ENCODE data around the gene TUBGCP2.
A peak's percentile ranks its signal among the peaks of the same experiment; 100 is the strongest.

Gene TUBGCP2

DNA sequence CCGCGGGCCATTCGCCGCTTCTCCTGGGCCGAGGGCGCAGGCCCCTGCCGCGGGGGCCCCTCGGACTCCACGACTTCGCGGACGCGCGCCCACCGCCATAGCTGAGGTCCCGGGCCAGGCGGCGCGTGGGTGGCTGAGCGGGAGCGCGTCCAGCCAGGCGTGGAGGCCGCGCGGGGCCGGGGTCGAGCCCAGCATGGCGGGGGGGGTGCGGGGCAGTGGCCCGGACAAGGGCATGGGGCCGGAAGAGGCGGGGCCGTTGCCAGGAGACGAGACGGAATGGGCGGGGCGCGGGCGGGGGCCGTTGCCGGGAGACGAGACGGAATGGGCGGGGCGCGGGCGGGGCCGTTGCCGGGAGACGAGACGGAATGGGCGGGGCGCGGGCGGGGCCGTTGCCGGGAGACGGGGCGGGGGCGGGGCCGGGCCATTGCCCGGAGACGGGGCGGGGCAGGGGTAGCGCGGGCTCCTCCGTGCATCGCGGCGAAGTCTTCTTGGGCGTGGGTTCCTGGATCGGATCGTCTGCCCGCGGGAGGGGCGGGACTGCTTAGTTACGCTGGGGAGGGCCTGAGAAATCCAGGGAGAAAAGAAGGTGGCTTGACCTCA is 46.8 kb downstream of the TUBGCP2 start:
- DNase-seq = peak; percentile 79

DNA sequence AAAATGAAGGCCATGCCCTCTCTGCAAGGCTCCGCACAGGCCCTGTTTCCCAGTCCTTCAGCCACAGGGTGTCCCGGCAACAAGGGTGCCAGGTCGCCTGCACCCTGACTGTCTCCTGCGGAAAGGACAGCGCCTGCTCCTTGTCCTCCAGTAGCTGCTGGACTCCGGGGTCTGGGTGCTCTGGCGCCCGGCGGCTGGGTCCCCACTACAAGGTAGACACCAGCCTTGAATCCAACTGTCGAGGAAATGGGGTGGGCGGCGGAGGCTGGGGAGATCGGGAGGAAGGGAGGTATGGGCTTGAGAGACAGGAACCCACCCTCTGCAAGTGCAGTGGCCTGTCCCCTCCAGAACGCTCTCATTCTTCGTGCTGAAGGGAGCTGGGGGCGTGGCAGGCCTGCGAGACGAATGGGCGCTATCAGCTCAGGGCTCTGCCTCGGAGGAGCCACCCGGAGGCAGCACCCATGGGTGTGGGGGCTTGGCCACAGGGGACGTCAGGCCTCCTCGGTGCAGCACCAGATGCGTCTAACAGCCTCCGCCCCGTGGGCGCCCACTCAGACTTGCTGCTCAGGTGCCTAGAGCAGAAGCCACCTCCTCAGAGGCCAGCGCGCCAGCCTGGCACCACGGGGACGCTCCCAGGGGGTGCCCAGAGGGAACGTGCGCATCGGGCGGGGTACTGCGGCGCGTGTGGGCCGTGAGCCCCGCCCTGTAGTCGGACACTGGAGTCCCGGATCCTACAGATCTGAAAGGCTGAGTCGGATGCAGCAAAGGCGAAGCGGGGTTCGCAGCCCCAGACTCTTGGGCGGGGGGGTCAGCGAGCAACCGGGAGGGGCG is 47.6 kb downstream of the TUBGCP2 start:
- DNase-seq = peak; percentile 70

DNA sequence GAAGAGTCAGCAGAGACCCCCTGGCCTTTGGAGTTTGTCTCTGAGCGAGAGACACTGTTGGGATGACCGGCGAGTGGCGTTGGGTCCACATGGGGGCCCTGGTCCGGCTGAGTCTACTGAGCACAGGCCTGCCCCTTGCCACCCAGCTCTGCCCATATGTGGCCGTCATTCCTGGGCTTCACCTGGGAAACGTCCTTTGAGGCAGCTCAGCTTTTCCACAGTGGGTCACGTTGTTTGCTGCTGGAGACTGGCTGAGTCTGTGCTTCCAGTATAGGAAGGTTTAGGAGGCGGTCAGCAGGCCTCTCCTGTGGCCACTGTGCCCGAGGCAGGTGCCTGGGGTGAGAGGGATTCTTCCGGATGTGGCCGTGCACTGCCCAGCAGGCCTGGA is 49.1 kb downstream of the TUBGCP2 start:
- DNase-seq = no peak

DNA sequence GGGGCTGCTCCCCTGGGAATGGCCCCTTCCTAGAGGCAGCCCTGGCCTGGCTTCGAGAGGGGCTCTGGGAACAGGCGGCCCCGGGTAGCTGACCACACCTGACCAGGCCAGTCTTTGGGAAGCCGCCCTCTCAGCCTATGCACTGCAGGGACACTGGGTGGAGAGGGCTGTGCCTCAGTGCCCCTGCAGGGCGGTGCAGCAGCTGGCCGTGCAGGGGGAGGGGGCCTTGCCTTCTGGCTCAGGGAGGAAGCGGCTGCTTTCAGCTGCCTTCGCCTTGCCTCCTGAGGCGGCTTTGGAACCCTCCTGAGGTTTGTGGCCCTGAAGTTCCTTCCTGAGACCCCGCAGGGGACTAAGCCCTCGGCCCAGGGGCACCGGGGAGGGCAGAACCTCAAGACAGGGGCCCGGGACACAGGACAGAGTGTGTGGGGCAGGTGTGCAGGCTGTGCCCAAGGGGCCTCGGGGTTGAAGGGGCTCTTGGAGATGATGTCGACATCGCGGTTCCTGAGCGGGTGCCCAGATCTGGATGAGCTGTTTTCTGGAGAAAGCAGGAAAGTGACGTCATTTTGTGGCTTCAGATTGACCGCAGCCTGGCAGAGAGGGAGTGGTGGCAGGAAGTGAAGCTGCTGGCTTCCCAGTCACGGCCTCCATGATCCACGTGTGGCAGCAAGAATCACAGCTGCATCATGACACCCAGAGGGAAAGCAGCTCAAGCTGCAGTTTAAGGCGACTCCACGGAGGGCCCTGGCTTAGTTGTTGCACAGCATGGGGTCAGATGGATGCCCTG is 49.7 kb downstream of the TUBGCP2 start:
- peak; percentile 78 for DNase-seq

DNA sequence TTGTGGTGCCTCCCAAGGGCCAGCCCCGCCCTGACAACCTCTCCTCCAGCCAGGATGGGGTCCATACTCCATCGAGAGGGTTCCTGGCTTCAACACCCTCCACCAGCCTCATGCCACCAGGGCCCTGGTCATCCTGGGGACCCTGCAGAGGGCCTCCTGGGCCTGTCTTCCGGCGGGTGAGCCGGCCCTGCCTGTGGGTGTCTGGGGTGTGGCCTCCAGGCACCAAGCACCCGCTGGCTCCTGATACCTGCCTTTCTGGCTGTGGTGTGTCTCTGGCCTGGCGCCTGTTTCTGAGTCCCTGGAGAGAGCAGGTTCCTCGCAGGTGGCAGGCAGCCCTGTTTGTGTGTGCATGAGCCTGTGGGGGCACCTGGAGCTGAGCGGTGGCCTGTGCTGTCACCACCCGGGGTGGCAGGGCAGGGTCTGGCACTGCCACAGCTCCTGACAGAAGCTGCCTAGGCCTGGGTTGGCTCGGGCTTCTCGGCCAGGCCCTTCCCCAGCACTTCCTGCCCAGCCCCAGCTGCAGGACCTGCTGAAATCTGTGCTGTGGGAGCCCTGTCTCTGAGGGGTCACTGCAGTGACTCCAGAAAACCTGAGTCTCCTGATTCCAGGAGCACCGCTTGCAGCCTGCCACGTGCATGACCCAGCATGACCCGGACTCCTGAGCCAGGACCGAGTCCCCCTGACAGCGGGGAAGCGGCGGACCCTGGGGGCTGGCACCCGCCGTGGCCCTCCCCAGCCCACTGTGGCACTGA is 50.4 kb downstream of the TUBGCP2 start:
- DNase-seq = no peak

DNA sequence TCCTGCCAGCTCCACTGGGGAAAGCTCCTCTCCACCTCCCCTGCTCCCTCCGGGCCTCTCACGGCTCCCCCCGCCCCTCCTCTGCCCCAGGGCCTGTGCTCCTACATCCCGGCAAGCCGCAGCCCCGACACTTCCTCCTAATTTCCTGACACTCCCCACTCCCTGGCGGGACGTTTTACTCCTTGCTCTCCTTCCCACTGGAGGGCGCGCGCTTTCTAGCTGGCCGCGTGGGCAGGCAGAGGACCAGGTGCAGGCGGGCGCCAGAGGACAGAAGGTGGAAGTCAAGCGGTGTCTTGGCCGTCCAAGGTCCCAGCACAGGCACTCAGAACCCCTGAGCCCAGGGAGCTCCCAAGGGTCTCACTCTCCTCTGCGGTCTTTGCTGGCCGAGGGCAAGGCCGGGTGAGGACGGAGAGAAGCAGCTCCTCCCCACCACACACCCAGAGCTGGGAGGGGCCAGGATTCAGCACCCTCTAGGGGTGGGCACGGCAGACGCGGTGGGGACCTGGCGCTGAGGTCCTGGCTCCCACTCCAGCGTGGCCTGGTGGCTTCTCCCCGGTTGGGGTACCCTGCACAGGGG is 51.1 kb downstream of the TUBGCP2 start:
- DNase-seq = no peak

DNA sequence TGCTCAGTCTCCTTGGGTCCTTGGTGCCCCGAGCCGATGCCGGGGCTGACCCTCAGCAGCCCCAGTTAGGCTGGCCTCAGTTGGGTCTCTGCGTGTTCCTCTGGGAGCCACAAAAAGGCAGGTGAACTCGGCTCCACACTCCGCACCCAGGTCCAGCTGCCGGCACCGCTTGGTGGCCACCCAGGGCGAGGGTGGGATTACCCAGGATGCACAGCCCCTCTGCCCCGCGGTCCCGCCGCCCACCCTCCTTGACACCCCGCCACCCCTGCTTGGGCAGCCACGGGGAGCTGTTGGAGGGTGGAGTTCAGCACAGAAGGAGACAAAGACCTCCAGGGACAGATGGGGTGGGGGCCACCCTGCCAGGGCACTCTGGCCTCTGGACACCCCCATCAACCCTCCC is 53.3 kb downstream of the TUBGCP2 start:
- DNase-seq = no peak

DNA sequence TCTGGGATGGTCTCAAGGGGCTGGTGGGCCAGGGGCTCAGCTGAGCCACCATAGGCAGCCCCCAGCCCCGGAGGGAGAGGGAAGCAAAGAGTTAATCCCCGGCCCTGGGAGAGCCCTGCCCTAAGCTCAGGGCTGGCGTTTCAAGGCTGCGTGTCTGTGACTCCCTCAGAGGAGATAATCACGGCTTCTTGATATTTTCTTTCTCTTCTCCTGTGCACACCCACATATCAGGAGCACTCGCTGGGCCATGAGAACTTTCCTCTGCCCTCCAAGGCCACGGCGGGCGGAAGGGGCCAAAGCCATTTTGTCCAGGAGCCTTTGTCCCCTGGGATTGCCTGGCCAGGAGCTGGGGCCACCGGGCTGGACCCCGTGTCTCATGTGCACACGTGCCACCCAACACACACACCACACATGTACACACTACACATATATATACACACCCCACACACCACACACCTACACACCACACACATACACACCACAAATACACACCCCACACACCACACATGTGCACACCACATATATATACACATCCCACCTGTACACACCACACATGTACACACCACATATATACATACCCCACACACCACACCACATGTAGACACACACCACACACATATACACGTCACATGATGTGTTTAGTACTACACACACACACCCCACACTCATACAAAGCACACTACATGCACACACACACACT is 54.1 kb downstream of the TUBGCP2 start:
- no peak for DNase-seq

DNA sequence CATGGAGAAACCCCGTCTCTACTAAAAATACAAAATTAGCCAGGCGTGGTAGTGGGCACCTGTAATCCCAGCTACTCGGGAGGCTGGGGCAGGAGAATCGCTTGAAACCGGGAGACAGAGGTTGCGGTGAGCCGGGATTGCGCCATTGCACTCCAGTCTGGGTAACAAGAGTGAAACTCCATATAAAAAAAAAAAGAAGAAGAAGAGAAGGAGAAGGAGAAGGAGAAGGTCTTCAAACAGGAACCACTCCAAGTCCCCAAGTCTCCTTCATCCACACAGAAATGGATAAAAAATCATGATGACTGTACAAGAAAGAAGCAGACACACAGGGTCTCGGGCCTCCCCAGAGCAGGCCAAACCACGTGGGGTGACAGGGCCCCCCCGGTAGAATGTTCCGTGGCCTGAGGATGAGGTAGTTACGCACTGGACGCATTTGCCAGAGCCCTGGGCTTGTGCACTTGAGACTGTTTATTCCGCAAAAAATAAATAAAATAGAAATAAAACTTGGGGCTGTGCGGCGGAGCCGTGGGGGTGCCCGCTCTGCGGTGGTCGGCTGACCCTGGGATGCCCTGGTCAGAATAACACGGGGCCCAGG is 55.2 kb downstream of the TUBGCP2 start:
- no peak for DNase-seq

DNA sequence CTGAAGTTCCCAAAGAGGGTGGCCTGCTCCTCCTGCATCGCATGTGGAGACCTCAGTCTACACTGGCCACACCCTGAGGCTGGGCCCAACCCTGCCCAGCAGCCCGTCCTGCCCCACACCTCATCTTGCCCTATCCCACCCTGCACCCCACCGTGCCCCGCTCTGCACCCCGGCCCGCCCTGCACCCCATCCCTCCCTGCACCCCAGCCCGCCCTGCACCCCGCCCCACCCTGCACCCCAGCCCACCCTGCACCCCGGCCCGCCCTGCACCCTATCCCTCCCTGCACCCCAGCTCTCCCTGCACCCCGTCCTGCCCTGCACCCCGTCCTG is 56.5 kb downstream of the TUBGCP2 start:
- no peak for DNase-seq

DNA sequence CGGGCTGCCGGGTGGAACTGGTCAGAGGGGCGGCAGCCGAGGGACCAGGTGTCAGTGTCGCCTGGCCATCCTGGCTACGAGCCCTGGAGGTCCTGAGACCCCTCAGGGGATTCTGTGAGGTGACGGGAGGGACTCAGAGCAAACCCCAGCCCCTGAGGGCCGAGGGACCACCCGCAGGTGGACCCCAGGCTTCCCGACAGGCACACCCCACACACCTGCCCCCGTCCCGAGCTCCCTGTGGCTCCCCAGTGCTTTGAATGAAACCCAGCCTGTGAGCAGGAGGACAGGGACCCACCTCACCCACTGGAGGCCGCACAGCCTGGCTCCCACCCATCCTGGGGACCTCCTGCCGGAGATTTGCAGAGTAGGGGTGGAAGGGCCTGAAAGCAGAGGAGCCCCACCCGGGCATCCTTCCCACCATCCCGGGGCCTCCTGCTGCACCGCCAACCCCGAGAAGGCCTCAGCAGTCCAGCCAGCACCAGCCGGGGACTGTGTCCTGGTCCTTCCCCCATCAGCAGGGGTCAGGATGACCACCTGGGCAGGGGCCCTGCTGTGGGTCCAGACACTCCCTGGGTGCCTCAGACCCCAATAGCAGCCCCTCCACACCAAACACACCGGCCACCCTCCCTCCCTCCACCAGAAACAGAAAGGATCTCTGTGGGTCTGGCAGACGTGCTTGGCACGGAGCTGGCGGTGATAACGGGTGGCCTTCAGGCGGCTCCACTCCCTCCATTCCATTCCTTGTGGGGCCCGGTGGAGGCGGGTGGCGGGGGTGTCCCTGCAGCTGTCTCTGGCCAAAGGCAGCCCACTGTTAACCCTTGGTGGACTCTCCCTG is 57.1 kb downstream of the TUBGCP2 start:
- no peak for DNase-seq

DNA sequence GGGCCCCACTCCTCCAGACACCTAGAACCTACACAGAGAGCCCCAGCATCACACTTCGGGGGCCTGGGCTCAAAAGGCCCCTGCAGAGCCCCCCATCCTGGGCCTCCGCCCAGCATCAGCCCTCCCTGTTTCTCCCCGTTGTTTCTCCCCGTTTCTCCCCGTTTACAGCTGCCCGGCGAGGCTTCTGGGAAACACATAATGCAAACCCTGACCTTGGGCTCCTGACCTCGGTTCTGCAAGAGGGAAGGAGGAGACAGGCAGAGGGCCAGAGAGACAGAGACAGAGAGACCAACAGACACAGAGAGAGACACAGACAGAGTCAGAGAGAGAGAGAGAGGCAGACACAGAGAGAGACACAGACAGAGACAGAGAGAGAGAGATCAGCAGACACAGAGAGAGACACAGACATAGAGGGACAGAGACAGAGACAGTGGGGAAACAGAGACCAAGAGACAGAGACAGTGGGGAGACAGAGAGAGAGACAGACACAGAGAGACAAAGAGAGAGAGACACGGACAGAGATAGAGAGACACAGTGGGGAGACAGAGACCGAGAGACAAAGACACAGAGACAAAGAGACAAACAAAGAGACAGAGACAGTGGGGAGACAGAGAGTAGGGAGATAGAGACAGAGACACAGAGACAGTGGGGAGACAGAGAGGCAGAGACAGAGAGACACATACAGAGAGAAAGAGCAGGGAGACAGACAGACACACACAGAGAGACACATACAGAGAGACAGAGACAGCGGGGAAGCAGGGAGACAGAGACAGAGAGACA is 58.5 kb downstream of the TUBGCP2 start:
- no peak for DNase-seq

DNA sequence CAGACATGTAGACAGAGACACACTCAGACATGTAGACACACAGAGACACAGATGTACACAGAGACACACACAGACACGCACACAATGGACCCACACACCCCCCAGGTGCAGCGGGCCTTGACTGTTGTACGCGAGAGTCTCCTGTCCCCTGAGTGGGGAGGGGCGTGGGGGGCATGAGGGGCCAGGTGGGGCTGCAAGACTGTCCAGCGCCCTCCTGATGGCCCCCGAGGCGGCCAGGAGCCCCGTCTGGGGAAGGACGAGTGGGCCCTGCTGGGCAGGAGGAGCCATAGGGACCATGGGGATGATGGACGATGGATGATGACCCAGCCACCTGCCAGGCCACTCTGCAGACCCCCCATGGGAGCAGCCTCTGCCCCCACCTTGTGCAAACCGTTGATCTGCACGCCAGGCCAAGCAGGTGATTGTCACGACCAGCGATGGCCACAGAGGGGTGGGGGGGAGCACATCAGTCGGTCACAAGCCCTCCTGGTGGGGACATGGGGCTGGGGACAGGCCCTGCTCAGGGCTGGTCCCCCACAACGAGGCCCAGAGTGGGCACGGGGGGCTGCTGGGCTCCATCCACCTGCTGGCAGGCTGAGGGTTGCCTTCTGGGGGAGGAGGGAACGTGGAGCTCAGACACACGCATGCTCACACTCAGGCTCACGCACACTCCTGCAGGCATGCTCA is 59.4 kb downstream of the TUBGCP2 start:
- no peak for DNase-seq

DNA sequence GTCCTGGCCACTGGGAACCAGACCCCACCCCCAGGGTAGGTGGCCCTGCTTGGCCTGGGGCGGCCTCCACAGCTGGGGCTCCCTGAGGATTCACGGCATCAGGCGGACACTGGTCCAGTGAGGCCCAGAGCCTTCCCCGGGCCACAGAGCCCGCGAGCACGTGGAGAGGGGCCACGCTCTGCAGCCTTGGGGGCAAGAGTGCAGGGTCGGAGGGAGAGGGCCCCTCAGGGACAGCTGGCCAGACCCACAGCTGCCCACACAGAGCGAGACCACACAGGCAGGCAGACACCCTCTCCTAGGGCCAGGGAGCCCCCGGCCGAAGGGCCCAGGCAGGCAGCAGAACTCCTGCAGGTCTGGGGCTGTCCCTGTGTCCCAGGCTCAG is 60.3 kb downstream of the TUBGCP2 start:
- DNase-seq = no peak

DNA sequence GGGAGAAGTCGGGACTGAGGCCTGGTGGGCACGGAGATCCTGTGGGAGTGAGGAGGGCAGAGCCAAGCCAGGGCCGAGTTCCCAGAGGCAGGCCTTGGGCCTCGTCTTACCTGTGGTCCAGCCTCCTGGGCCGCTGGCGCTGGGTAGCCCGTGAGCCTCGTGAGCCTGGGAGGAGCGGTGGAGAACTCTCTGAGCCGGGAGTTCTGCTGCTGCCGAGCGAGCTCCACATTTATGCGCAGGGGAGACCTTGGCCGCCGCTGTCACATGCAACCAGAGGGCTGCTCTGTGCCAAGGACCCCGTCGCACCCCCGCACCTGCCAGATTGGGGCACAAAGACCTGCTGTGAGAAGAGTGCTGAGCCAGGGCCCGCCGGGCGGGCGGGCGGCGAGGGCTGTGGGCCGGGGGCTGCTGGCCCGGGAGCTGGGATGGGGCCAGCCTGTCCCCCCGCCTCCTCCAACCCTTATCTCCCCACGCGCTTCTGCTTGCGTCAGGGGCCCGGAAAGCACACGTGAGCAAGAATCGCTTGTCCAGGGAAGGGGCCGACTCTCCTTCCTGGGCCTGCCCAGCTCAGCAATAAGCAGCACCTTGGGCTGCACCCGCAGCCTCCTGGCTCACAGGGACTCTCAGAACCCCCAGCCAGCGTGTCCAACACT is 60.9 kb downstream of the TUBGCP2 start:
- DNase-seq = no peak

DNA sequence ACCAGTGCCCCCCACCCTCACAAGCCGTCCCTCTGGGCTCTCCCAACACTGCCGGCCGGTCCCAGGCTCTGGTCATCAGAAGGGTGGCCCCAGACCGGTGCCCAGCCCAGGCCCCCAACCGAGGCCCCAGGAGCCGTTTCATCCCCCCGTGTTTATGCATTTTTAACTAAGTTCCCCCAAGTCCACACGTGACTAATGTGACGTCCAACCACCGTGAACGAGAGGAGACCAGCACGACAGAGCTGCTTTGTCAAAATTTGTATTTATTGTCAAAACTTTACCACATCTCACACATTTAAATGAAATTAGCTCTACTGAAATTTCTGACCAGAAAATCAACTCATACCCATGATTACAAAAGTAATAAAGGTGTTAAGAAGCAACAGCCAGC is 62.4 kb downstream of the TUBGCP2 start:
- DNase-seq = no peak

DNA sequence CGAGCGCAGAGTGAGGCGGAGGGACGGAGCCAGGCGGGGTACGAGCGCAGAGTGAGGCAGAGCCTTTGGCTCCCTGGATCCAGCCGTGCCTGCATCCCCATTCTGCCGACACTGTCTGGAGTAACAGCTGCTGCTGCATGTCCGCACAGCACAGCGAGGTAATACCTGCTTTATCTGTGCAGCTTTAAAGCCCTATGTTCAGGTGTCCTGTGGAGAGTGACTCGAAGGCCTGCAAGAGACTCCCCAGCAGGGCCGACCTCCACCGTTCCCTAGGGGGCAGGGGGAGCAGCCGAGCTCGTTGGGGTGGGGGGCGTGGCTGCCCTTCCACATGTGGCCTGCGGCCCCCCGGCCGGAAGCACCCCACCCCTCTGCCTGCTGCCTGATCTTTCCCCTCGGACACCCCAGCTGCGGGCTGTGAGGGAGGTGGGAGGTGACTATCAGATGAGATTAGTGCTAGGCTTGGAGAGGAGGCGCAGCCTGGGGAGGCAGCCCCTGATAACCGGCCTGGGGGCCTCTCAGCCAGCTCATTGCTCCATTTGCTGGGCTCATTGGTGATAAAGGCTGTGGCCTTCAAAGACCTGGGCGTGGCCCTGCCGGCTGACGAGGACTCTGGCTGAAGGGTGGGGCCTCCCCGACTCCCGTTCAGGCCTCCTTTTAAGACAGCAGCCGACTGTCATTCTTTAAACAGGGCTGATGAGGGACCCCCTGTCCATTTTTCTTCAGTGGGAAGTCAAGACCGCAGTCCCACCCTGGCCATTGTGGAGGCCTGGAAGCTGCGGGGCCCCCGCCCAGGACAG is 63.0 kb downstream of the TUBGCP2 start:
- DNase-seq = no peak

DNA sequence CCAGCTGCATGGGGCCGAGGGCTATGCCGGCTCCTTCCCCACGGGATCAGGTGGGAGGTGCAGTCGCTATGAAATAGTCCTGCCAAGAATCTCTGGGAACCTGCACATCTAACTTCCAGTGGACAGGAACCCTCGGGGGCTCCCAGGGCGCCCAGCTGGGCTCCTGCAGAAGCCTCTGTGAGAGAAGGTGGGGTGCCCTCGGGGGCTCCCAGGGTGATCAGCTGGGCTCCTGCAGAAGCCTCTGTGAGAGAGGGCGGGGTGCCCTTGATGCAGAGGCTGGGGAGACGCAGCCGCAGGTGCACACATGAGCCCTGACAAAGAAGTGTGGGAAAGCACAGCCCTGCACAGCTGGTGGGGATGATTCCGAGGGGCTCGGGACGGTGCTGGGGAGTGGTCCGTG is 65.1 kb downstream of the TUBGCP2 start:
- DNase-seq = no peak

Data from effector CD4-positive, alpha-beta T cell (primary cell).